ENCODE measurements around the gene FUS.

DNA sequence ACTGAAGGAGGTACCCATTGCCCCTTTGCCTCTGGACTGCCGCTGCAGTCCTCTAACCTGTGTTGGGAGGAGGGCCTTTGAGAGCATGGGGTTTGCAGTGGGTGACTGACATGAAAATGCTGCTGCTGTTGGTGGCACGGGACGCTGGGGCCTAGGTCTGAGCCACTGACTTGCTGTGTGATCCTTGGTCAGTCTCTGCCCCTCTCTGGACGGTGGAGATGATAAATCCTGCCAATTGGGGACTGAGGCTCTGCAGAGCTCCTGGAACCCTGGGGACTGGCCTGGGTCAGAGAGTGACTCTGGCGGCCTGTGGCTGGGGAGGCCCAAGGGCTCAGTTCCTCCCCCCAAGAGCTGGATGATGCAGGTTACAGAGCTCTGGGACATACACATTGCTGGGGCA lies 43.1 kb downstream of the FUS start:
- TF ChIP-seq, protein P1, sequence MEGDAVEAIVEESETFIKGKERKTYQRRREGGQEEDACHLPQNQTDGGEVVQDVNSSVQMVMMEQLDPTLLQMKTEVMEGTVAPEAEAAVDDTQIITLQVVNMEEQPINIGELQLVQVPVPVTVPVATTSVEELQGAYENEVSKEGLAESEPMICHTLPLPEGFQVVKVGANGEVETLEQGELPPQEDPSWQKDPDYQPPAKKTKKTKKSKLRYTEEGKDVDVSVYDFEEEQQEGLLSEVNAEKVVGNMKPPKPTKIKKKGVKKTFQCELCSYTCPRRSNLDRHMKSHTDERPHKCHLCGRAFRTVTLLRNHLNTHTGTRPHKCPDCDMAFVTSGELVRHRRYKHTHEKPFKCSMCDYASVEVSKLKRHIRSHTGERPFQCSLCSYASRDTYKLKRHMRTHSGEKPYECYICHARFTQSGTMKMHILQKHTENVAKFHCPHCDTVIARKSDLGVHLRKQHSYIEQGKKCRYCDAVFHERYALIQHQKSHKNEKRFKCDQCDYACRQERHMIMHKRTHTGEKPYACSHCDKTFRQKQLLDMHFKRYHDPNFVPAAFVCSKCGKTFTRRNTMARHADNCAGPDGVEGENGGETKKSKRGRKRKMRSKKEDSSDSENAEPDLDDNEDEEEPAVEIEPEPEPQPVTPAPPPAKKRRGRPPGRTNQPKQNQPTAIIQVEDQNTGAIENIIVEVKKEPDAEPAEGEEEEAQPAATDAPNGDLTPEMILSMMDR (IDR thresholded peaks at IDR 0.05), result no peak
- no peak for TF ChIP-seq POLR2AphosphoS5 (IDR thresholded peaks at IDR 0.05)
- no peak for TF ChIP-seq POLR2A (IDR thresholded peaks at IDR 0.05; ENCODE audit: low read depth)
